Activated CD4-positive, alpha-beta memory T cell treated with anti-CD3 and anti-CD28 coated beads for 36 hours (primary cell): Measurements from ENCODE around the gene COTL1. TPM values are rescaled to one million over a fixed set of nuclear protein-coding genes. Genes with fewer than 3 reads are reported as not detected.

Source experiments
- CTCF ChIA-PET: fragments of 350-600 bp; sonication (Branson Sonifier 250); formaldehyde crosslinking; loops from one replicate; lab custom pipeline; 2021; ENCODE audit warnings: antibody characterized with exemption, inconsistent platforms; lab: Charles Lee
- POLR2A ChIA-PET: fragments of 350-600 bp; sonication (Branson Sonifier 250); formaldehyde crosslinking; loops from one replicate; lab custom pipeline; 2021; ENCODE audit warnings: antibody characterized with exemption; lab: Charles Lee
- DNase-seq: peaks from one replicate; pipeline ENCODE4 v3.0.0-alpha.2; 2020
- H3K27ac Mint-ChIP-seq: one replicate; pipeline ENCODE4 v1.8.0; 2021; ENCODE audit warnings: mixed read lengths
- H3K27me3 Mint-ChIP-seq: one replicate; pipeline ENCODE4 v1.8.0; 2021; ENCODE audit warnings: mixed read lengths
- H3K36me3 Mint-ChIP-seq: one replicate; pipeline ENCODE4 v1.8.0; 2021; ENCODE audit warnings: mixed read lengths
- H3K4me1 Mint-ChIP-seq: one replicate; pipeline ENCODE4 v1.8.0; 2021; ENCODE audit warnings: low read depth, mixed read lengths
- H3K4me3 Mint-ChIP-seq: one replicate; pipeline ENCODE4 v1.8.0; 2021; ENCODE audit warnings: mild to moderate bottlenecking, mixed read lengths
- H3K9me3 Mint-ChIP-seq: one replicate; pipeline ENCODE4 v1.8.0; 2021; ENCODE audit warnings: mixed read lengths
- intact Hi-C: fragments of 100-400 bp; cut with micrococcal nuclease; formaldehyde crosslinking; loops from one replicate; pipeline ENCODE4 v1.15.1; 2023
- total RNA-seq, 2 experiments: library from RNA; stranded (reverse); gene quantifications; one replicate each; pipeline ENCODE4 v1.2.3, GENCODE V29; 2021

Gene COTL1
- total RNA-seq, 2 experiments from 2014 or later = 358 to 364 TPM

GRCh38 chr16:84557504-84557903 lies 60.4 kb downstream of the COTL1 start:
- ChIA-PET CTCF (no interaction called here), POLR2A (no interaction called here)
- Mint-ChIP-seq H3K36me3 (peaks cover 1% of the 10 kb centered on the region), H3K27me3 (no peaks in the 10 kb centered on the region), H3K9me3 (no peaks in the 10 kb centered on the region), H3K4me1 (peaks cover 30% of the 10 kb centered on the region), H3K27ac (no peak overlapping the region), H3K4me3 (no peak overlapping the region)
- no peak for DNase-seq
- intact Hi-C loops = no loop called here

- H3K36me3 Mint-ChIP-seq = peaks cover 2% of the 10 kb centered on the region
- DNase-seq = no peak
- CTCF ChIA-PET = no interaction called here
- POLR2A ChIA-PET = no interaction called here
- no peak overlapping the region for H3K4me3 Mint-ChIP-seq
- no peaks in the 10 kb centered on the region for H3K27me3 Mint-ChIP-seq
- intact Hi-C loops = no loop called here
- H3K4me1 Mint-ChIP-seq = peaks cover 34% of the 10 kb centered on the region
- H3K9me3 Mint-ChIP-seq = no peaks in the 10 kb centered on the region
- no peak overlapping the region for H3K27ac Mint-ChIP-seq
Observed at GRCh38 chr16:84557059-84557458, 60.8 kb downstream of the COTL1 start.

GRCh38 chr16:84555418-84556196 lies 62.3 kb downstream of the COTL1 start:
- intact Hi-C loops = no loop called here
- H3K4me3 Mint-ChIP-seq = no peak overlapping the region
- CTCF ChIA-PET = interaction anchor here (2.5 kb wide), 1 partner anchor 67 kb away, joined by 13 read pairs; no protein-coding TSS in a partner anchor
- POLR2A ChIA-PET = interaction anchor here (4.1 kb wide), 1 partner anchor 44 kb away, joined by 25 read pairs; no protein-coding TSS in a partner anchor
- no peaks in the 10 kb centered on the region for H3K9me3 Mint-ChIP-seq
- H3K27me3 Mint-ChIP-seq = no peaks in the 10 kb centered on the region
- peak overlapping the region; percentile 10 for H3K27ac Mint-ChIP-seq
- DNase-seq = no peak
- peaks cover 4% of the 10 kb centered on the region for H3K36me3 Mint-ChIP-seq
- peaks cover 38% of the 10 kb centered on the region for H3K4me1 Mint-ChIP-seq

- peak overlapping the region; percentile 84 for H3K4me3 Mint-ChIP-seq
- intact Hi-C loops = loop anchor here (1.0 kb wide), 1 partner anchor 60 kb away; no protein-coding TSS in a partner anchor
- H3K9me3 Mint-ChIP-seq = no peaks in the 10 kb centered on the region
- H3K27me3 Mint-ChIP-seq = no peaks in the 10 kb centered on the region
- CTCF ChIA-PET = interaction anchor here (0.6 to 2.5 kb wide), 7 partner anchors 16 to 67 kb away, joined by 3 to 13 read pairs (median 6); no protein-coding TSS in a partner anchor
- no peak for DNase-seq
- POLR2A ChIA-PET = interaction anchor here (1.1 to 4.1 kb wide), 5 partner anchors 8 to 62 kb away, joined by 3 to 25 read pairs (median 7); no protein-coding TSS in a partner anchor
- peaks cover 4% of the 10 kb centered on the region for H3K36me3 Mint-ChIP-seq
- peak overlapping the region; percentile 91 for H3K27ac Mint-ChIP-seq
- peaks cover 46% of the 10 kb centered on the region for H3K4me1 Mint-ChIP-seq
Observed at GRCh38 chr16:84554627-84555328, 63.1 kb downstream of the COTL1 start.

GRCh38 chr16:84553873-84554399 lies 63.9 kb downstream of the COTL1 start:
- ChIA-PET CTCF (interaction anchor here (0.6 to 2.5 kb wide), 9 partner anchors 16 to 68 kb away, joined by 3 to 13 read pairs (median 6); no protein-coding TSS in a partner anchor), POLR2A (interaction anchor here (0.5 to 4.1 kb wide), 8 partner anchors 9 to 1004 kb away, joined by 3 to 25 read pairs (median 4); no protein-coding TSS in a partner anchor)
- intact Hi-C loops = loop anchor here (1.0 kb wide), 2 partner anchors 46 to 60 kb away; no protein-coding TSS in a partner anchor
- Mint-ChIP-seq H3K4me3 (peak overlapping the region; percentile 84), H3K27ac (peak overlapping the region; percentile 91), H3K36me3 (peaks cover 4% of the 10 kb centered on the region), H3K4me1 (peaks cover 55% of the 10 kb centered on the region), H3K27me3 (no peaks in the 10 kb centered on the region), H3K9me3 (no peaks in the 10 kb centered on the region)
- DNase-seq = peak; percentile 76

- H3K36me3 Mint-ChIP-seq = peaks cover 4% of the 10 kb centered on the region
- ChIA-PET CTCF (interaction anchor here (0.7 to 1.6 kb wide), 8 partner anchors 34 to 202 kb away, joined by 3 to 6 read pairs (median 3); no protein-coding TSS in a partner anchor), POLR2A (interaction anchor here (0.5 to 4.1 kb wide), 9 partner anchors 33 to 141 kb away, joined by 3 to 25 read pairs (median 3); partner anchors contain the start of gene COTL1)
- intact Hi-C loops = loop anchor here (1.0 kb wide), 1 partner anchor 65 kb away; no protein-coding TSS in a partner anchor
- peak overlapping the region; percentile 91 for H3K27ac Mint-ChIP-seq
- H3K4me3 Mint-ChIP-seq = peak overlapping the region; percentile 84
- H3K9me3 Mint-ChIP-seq = no peaks in the 10 kb centered on the region
- no peak for DNase-seq
- peaks cover 61% of the 10 kb centered on the region for H3K4me1 Mint-ChIP-seq
- no peaks in the 10 kb centered on the region for H3K27me3 Mint-ChIP-seq
Observed at GRCh38 chr16:84552135-84552534, 65.7 kb downstream of the COTL1 start.

GRCh38 chr16:84550096-84550495 lies 67.8 kb downstream of the COTL1 start:
- peaks cover 9% of the 10 kb centered on the region for H3K36me3 Mint-ChIP-seq
- peak overlapping the region; percentile 86 for H3K4me3 Mint-ChIP-seq
- ChIA-PET CTCF (interaction anchor here (2.0 kb wide), 1 partner anchor 42 kb away, joined by 5 read pairs; no protein-coding TSS in a partner anchor), POLR2A (interaction anchor here (0.9 to 1.4 kb wide), 3 partner anchors 10 to 50 kb away, joined by 3 to 5 read pairs (median 4); no protein-coding TSS in a partner anchor)
- H3K27me3 Mint-ChIP-seq = no peaks in the 10 kb centered on the region
- H3K9me3 Mint-ChIP-seq = no peaks in the 10 kb centered on the region
- intact Hi-C loops = no loop called here
- H3K27ac Mint-ChIP-seq = peak overlapping the region; percentile 98
- no peak for DNase-seq
- H3K4me1 Mint-ChIP-seq = peaks cover 65% of the 10 kb centered on the region

- Mint-ChIP-seq H3K36me3 (peaks cover 9% of the 10 kb centered on the region), H3K4me3 (peak overlapping the region; percentile 86), H3K27me3 (no peaks in the 10 kb centered on the region), H3K27ac (peak overlapping the region; percentile 98), H3K4me1 (peaks cover 65% of the 10 kb centered on the region), H3K9me3 (no peaks in the 10 kb centered on the region)
- CTCF ChIA-PET = interaction anchor here (0.6 to 2.0 kb wide), 6 partner anchors 35 to 621 kb away, joined by 3 to 6 read pairs (median 4); no protein-coding TSS in a partner anchor
- intact Hi-C loops = loop anchor here (1.0 kb wide), 2 partner anchors 34 to 51 kb away; no protein-coding TSS in a partner anchor
- POLR2A ChIA-PET = interaction anchor here (0.6 to 2.6 kb wide), 11 partner anchors 11 to 506 kb away, joined by 3 to 10 read pairs (median 5); no protein-coding TSS in a partner anchor
- DNase-seq = peak; percentile 68
Observed at GRCh38 chr16:84548971-84549844, 68.7 kb downstream of the COTL1 start.

- no peaks in the 10 kb centered on the region for H3K27me3 Mint-ChIP-seq
- H3K4me3 Mint-ChIP-seq = peak overlapping the region; percentile 86
- POLR2A ChIA-PET = interaction anchor here (0.6 to 2.6 kb wide), 8 partner anchors 30 to 67 kb away, joined by 3 to 10 read pairs (median 4); no protein-coding TSS in a partner anchor
- intact Hi-C loops = no loop called here
- peaks cover 61% of the 10 kb centered on the region for H3K4me1 Mint-ChIP-seq
- peak overlapping the region; percentile 98 for H3K27ac Mint-ChIP-seq
- no peaks in the 10 kb centered on the region for H3K9me3 Mint-ChIP-seq
- CTCF ChIA-PET = interaction anchor here (0.6 to 2.0 kb wide), 4 partner anchors 41 to 620 kb away, joined by 3 to 5 read pairs (median 3); no protein-coding TSS in a partner anchor
- no peak for DNase-seq
- H3K36me3 Mint-ChIP-seq = peaks cover 9% of the 10 kb centered on the region
Observed at GRCh38 chr16:84548508-84548907, 69.4 kb downstream of the COTL1 start.

GRCh38 chr16:84547546-84548061 lies 70.3 kb downstream of the COTL1 start:
- peaks cover 58% of the 10 kb centered on the region for H3K4me1 Mint-ChIP-seq
- intact Hi-C loops = no loop called here
- H3K36me3 Mint-ChIP-seq = peaks cover 9% of the 10 kb centered on the region
- ChIA-PET CTCF (interaction anchor here (0.6 to 1.5 kb wide), 4 partner anchors 34 to 708 kb away, joined by 3 to 5 read pairs (median 4); no protein-coding TSS in a partner anchor), POLR2A (interaction anchor here (0.6 to 2.6 kb wide), 3 partner anchors 31 to 52 kb away, joined by 3 to 10 read pairs (median 3); no protein-coding TSS in a partner anchor)
- H3K27me3 Mint-ChIP-seq = no peaks in the 10 kb centered on the region
- no peaks in the 10 kb centered on the region for H3K9me3 Mint-ChIP-seq
- H3K27ac Mint-ChIP-seq = peak overlapping the region; percentile 98
- H3K4me3 Mint-ChIP-seq = peak overlapping the region; percentile 45
- DNase-seq = peak; percentile 52
